Measurements from ENCODE around the gene CCL13.

The CCL13 gene

GRCh38 chr17:34393401-34393800 is 37.1 kb downstream of the CCL13 start:
- DNase-seq: no peak
- no peaks in the 10 kb centered on the region for H3K36me3 Mint-ChIP-seq (ENCODE audit: low read depth)
- H3K27ac Mint-ChIP-seq: no peak overlapping the region
- H3K27me3 Mint-ChIP-seq (ENCODE audit: low read depth, poor library complexity): peaks cover 10% of the 10 kb centered on the region
- H3K4me3 Mint-ChIP-seq: no peak overlapping the region
- no peaks in the 10 kb centered on the region for H3K4me1 Mint-ChIP-seq
- no peaks in the 10 kb centered on the region for H3K9me3 Mint-ChIP-seq
- TF ChIP-seq, protein P1, sequence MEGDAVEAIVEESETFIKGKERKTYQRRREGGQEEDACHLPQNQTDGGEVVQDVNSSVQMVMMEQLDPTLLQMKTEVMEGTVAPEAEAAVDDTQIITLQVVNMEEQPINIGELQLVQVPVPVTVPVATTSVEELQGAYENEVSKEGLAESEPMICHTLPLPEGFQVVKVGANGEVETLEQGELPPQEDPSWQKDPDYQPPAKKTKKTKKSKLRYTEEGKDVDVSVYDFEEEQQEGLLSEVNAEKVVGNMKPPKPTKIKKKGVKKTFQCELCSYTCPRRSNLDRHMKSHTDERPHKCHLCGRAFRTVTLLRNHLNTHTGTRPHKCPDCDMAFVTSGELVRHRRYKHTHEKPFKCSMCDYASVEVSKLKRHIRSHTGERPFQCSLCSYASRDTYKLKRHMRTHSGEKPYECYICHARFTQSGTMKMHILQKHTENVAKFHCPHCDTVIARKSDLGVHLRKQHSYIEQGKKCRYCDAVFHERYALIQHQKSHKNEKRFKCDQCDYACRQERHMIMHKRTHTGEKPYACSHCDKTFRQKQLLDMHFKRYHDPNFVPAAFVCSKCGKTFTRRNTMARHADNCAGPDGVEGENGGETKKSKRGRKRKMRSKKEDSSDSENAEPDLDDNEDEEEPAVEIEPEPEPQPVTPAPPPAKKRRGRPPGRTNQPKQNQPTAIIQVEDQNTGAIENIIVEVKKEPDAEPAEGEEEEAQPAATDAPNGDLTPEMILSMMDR (IDR thresholded peaks at IDR 0.05): no peak

DNA sequence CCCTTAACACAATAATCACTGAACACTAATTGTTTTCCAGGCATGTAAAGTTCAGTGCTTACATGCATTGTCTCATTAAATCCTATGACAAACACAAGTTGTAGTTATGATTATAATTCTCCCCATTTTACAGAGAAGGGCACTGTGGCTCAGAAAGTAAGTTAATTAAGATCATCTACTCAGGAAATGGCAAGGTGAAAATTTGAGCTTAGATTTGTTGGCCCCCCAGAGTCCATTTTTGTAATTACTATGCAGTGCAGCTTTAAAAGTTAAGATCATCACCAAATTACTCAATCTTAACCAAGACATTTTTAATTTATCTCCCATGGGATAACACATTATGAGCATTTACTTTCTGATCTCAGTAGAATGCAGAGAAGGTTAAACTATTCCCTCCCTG is 41.0 kb downstream of the CCL13 start:
- H3K27me3 Mint-ChIP-seq (ENCODE audit: low read depth, poor library complexity): peaks cover 20% of the 10 kb centered on the region
- H3K27ac Mint-ChIP-seq: no peak overlapping the region
- H3K36me3 Mint-ChIP-seq (ENCODE audit: low read depth): no peaks in the 10 kb centered on the region
- DNase-seq: no peak
- H3K4me3 Mint-ChIP-seq: no peak overlapping the region
- no peaks in the 10 kb centered on the region for H3K9me3 Mint-ChIP-seq
- TF ChIP-seq, protein P1 (IDR thresholded peaks at IDR 0.05): no peak
- peaks cover 6% of the 10 kb centered on the region for H3K4me1 Mint-ChIP-seq

DNA sequence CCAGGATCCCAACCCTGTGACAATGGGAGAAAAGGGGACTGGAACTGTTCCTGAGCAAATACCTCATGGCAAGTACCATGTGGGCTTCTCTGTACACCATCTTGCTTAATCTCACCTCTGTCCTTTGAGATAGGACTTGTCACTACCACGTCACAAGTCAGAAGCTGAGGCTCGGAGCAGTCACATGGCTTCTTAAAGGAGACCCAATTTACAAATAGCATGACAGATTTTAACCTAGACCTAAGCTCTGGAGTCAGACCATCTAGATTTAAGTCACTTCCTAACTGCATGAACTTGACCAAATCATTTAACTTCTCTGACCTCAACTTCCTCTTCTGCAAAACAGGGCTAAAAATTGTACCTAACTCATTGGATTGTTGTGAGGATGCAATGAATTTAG is 42.7 kb downstream of the CCL13 start:
- TF ChIP-seq, protein P1 (IDR thresholded peaks at IDR 0.05): no peak
- H3K27me3 Mint-ChIP-seq (ENCODE audit: low read depth, poor library complexity): peaks cover 17% of the 10 kb centered on the region
- no peak overlapping the region for H3K4me3 Mint-ChIP-seq
- no peak overlapping the region for H3K27ac Mint-ChIP-seq
- no peaks in the 10 kb centered on the region for H3K36me3 Mint-ChIP-seq (ENCODE audit: low read depth)
- peaks cover 6% of the 10 kb centered on the region for H3K4me1 Mint-ChIP-seq
- DNase-seq: no peak
- no peaks in the 10 kb centered on the region for H3K9me3 Mint-ChIP-seq

DNA sequence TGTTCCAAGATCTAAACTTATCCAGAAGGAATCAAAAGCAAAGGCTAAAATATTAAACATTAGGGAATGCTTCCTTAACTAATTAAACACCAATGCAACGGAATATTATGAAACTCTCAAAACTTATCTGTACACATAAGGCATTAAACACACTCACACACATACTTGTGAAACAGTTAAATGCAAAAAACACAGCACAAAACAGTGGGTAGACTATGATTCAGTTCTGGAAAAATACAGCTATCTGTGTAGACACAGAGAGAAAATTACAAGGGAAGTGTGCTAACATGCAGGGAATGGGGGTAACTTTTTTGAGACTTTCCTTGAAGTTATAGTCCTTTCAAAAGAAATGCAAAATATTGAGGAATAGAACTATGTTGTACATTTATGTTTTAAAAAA is 43.4 kb downstream of the CCL13 start:
- no peaks in the 10 kb centered on the region for H3K36me3 Mint-ChIP-seq (ENCODE audit: low read depth)
- TF ChIP-seq, protein P1 (IDR thresholded peaks at IDR 0.05): no peak
- DNase-seq: no peak
- peaks cover 20% of the 10 kb centered on the region for H3K27me3 Mint-ChIP-seq (ENCODE audit: low read depth, poor library complexity)
- H3K4me3 Mint-ChIP-seq: no peak overlapping the region
- H3K27ac Mint-ChIP-seq: no peak overlapping the region
- peaks cover 6% of the 10 kb centered on the region for H3K4me1 Mint-ChIP-seq
- no peaks in the 10 kb centered on the region for H3K9me3 Mint-ChIP-seq

GRCh38 chr17:34400301-34400931 is 44.1 kb downstream of the CCL13 start:
- Mint-ChIP-seq H3K27ac (no peak overlapping the region), H3K4me1 (peaks cover 6% of the 10 kb centered on the region), H3K27me3 (ENCODE audit: low read depth, poor library complexity) (peaks cover 25% of the 10 kb centered on the region), H3K4me3 (no peak overlapping the region), H3K9me3 (no peaks in the 10 kb centered on the region), H3K36me3 (ENCODE audit: low read depth) (no peaks in the 10 kb centered on the region)
- TF ChIP-seq, protein P1 (IDR thresholded peaks at IDR 0.05): no peak
- DNase-seq: no peak

DNA sequence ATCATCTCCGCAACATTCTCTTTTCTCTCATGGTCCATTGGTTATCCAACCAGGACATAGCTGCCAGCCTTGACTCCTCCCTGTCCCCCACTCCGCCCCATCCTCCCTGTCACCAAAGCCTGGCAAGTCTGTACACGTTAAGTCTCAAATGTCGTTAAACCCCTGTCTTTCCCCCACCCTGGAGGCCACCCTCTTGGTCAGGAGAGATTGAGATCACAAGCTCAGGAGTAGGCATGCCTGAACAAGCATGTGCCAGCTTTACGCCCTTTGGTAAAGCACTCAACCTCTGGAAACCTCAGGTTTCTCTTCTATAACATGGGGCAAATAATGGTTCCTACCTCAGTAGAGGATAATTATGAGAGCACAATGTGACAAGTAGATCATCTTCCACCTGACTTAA is 44.9 kb downstream of the CCL13 start:
- TF ChIP-seq, protein P1 (IDR thresholded peaks at IDR 0.05): no peak
- Mint-ChIP-seq H3K9me3 (no peaks in the 10 kb centered on the region), H3K27me3 (ENCODE audit: low read depth, poor library complexity) (peaks cover 28% of the 10 kb centered on the region), H3K27ac (peak overlapping the region; percentile 22), H3K36me3 (ENCODE audit: low read depth) (no peaks in the 10 kb centered on the region), H3K4me3 (no peak overlapping the region), H3K4me1 (peaks cover 6% of the 10 kb centered on the region)
- DNase-seq: no peak
